Adipose tissue (tissue), 3 donors: ENCODE results near the gene SRRM1. TPM values are rescaled to one million over a fixed set of nuclear protein-coding genes. Genes with fewer than 3 reads are reported as not detected.
"Not testable (repeated sequence)": the region's sequence is repeated elsewhere in the genome, so short reads cannot be mapped to it uniquely, and the experiment has no call there.

Experiments
- H3K27ac ChIP-seq: one replicate; pipeline ENCODE4 v1.5.1; 2013; ENCODE audit warnings: low read depth, low read length
- WGBS, 3 donors: extraction: QIAGEN DNeasy Blood & Tissue Kit; methylation state at CpG; one replicate each; pipeline ENCODE4 v1.1.7; 2013; 5-methylcytosine and 5-hydroxymethylcytosine counted together
- polyA plus RNA-seq, 3 donors: library from polyadenylated mRNA; stranded (reverse); fragments of 200-250 nt; gene quantifications; one replicate each; pipeline ENCODE4 v1.2.3, GENCODE V29; 2013
- donor health status: healthy with polysubstance abuse.
- donor health status: Bipolar disorder and iron deficiency.
- donor health status: healthy.

SRRM1 gene
- polyA plus RNA-seq, 3 donors = 25.3 to 35.1 (median 28.6) TPM

DNA sequence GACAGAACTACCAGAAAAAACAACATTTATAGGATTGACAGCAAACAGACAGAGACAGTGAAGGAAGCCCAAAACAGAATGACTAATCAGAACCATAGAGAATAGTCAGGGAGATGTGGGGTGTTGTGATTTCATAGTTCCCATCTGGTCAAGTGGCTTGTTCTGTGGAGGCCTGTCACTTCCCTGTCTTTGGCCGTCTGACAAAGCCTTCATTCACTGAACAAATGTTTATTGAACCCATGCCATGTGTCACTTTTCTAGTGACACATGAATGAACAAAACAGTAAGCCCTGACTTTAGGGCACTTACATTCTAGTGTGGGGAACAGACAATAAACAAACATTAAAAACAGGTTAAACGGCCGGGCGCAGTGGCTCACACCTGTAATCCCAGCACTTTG is 3.2 kb upstream of the SRRM1 start:
- 43 to 82% (median 73%) methylated on average over 4 of the region's 4 CpGs for WGBS, 3 donors
- no peak overlapping the region for H3K27ac ChIP-seq

DNA sequence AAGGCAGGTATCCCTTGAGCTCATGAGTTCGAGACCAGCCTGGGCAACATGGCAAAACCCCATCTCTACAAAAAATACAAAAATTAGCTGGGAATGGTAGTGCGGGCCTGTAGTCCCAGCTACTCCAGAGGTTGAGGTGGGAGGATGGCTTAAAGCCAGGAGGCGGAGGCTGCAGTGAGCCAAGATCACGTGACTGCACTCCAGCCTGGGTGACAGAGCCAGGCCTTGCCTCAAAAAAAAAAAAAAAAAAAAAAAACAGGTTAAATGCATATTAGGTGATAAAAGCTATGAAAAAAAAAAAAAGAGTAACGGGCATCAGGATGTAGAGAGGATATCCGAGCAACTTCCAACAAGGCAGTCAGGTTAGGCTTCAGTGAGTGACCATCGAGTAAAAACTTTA is 2.8 kb upstream of the SRRM1 start:
- H3K27ac ChIP-seq = no peak overlapping the region
- WGBS, 3 donors = 56 to 75% (median 63%) methylated on average over 7 of the region's 7 CpGs

DNA sequence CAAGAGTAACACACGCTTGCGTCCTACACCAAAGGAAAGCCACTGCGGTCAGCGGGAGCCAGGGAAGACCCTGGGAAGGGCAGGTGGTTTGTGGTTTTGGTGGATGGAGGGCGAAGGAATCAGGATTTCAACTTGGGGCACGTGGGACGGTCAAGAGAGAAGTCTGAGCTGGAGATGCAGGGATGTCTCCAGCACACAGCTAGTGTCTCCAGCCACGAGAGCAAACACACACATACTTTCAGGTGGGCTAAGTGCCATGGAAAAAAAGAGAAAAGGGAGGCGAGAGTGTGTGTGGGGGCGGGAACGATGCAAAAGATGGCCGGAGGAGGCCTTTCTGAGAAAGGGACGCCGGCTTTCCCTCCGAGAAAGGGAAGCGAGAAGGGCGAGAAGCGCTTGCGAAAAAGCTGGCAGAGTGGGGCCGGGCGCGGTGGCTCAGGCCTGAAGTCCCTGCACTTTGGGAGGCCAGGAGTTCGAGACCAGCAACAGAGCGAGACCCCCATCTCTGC is 1.4 kb upstream of the SRRM1 start:
- WGBS, 3 donors = 8 to 29% (median 15%) methylated on average over 24 of the region's 24 CpGs

DNA sequence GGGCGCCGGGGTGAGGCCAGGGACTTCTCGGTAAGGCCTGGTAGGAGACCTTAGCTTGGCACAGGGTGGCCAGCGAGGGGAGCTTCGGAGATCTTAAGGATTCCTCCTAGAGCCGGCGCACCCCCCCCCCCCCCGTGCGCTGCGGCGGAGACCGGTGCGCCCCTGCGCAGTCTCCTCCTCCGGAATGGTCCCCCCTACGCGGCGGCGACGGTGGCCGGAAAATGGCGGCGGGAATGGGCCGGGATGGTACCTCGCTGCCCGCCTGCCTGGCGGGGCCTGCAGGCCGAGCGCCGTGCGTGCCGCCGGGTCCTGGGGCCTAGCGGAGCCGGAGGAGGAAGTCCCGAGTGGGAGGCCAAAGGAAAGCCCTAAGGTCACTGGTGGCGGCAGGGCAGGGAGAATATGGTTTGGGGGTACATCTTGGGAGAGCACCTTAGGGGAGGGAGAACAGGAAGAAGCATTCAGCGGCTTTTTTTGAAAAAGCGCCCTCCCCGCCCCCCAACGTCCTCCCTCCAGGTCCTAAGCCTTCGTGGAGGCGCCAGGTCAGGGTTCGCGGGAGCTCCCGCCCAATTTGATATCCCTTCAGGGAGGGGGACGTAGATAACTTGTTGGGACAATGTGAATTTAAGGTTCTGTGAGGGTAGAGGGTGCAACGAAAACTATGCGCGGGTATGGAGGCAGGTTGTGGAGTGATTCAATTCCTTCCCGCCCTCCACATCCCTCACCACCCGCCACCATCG is 429 bp downstream of the SRRM1 start:
- peak overlapping the region; percentile 43 for H3K27ac ChIP-seq
- 0 to 1% (median 1%) methylated on average over 39 to 51 of the region's 53 CpGs for whole genome bisulfite sequencing, 3 donors

More for the DNA sequence above, 1.4 kb upstream of the SRRM1 start:
- no peak overlapping the region for H3K27ac ChIP-seq

DNA sequence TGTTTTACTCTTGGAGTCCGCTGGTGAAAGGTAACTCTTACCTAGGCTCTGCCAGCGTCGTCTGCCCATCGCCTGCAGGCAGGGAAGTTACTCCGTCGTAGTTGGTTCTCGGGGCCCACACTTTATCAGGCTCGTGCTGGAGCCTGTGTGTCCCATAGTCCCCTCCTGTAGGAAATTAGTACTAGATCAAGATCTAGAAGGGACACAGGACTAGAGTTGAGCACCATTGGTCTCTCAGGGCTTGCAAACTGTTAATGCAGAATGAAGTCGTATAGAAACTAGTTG is 940 bp downstream of the SRRM1 start:
- 0 to 2% (median 1%) methylated on average over 9 of the region's 9 CpGs for WGBS, 3 donors
- H3K27ac ChIP-seq = no peak overlapping the region

DNA sequence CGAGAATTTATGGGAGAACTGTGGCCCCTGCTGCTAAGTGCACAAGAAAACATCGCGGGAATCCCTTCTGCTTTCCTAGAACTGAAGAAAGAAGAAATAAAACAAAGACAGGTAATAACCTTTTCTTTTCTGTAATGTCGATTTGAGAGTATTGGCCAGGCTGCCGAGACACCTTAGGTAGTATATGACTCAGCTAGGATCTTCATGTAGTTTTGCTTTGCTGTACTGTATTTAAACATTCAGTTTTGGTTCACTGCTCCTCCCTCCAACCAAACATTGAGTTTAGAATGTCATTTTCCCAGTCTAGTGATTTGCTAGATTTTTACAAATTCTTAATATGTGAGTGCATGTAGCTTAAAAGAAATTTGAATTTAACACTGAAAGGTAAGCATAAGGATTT is 5.8 kb downstream of the SRRM1 start:
- no peak overlapping the region for H3K27ac ChIP-seq
- 89 to 92% (median 91%) methylated on average over 5 of the region's 5 CpGs for WGBS, 3 donors

DNA sequence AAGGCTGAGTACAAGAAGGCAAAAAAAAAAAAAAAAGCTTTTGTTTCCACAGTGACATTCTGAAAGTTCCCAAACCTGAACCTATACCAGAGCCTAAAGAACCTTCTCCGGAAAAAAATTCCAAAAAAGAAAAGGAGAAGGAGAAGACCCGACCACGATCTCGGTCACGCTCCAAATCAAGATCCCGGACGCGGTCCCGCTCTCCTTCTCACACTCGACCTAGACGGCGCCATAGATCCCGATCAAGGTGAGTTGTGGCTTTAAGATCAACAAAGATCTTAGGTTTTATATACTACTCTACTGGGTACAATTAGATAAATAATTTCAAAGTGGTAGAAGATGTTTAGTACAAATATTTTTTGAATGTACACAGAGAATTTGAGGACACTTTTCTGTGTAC is 9.3 kb downstream of the SRRM1 start:
- no peak overlapping the region for H3K27ac ChIP-seq
- 93 to 95% (median 94%) methylated on average over 13 of the region's 13 CpGs for WGBS, 3 donors

DNA sequence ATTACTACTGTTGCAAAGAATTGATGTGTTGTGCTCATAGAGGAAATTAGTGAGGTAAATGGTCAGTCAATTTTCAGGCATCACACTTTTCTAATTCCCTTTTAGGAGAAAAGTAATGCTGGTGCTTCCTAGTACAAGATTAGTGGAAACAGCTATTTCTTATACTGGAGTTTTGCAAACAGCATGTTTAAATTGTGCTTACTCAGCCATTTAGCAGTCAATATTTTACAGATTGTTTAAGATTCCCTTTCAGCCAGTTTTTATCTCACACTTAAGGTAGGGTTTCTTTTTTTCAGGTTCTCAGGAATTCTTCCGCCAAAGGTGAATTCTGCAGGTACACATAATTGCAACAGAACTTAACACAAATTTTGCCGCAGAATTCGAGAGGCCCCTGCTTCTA is 10.9 kb downstream of the SRRM1 start:
- 95 to 96% (median 96%) methylated on average over 3 of the region's 3 CpGs for WGBS, 3 donors
- no peak overlapping the region for H3K27ac ChIP-seq

DNA sequence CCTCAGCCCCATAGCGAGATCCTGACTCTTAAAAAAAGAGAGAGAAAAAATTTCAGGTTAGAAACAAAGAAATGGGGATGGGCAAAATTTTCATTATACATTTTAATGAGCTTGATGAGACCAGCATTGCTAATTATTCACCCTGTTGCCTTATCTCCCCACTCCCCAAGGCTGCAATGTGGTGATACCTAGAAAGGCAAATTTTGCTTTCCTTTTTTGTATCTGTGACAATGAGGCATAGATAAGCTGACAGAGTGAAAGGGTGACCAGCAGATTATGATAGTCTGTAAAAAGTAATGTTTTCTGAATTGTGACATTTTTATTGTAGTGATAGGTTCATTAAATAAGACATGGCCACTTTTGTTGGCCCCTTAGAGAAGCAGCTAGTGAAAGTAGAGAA is 12.9 kb downstream of the SRRM1 start:
- no peak overlapping the region for H3K27ac ChIP-seq
- WGBS, 3 donors = 89 to 100% (median 94%) methylated on average over 1 of the region's 1 CpG

DNA sequence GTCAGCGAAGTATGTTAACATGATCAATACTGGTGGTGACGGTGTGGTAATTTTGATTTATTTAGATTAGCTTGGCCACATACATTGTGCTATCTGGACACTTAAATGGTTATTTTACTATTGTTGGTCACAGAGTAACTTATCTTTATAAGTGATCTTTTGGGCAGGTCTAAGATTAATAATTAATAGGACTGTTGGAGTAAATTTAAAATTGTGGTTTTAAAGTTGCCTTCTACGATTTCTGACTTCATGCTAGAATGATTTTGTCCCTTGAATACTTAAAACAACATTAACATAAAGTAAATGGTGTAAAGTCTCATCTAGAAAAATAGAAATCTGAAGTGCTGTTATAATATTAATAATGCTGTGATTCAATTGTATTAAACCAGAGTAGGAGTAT is 14.7 kb downstream of the SRRM1 start:
- H3K27ac ChIP-seq = no peak overlapping the region
- WGBS, 3 donors = 62 to 96% (median 88%) methylated on average over 3 of the region's 3 CpGs

DNA sequence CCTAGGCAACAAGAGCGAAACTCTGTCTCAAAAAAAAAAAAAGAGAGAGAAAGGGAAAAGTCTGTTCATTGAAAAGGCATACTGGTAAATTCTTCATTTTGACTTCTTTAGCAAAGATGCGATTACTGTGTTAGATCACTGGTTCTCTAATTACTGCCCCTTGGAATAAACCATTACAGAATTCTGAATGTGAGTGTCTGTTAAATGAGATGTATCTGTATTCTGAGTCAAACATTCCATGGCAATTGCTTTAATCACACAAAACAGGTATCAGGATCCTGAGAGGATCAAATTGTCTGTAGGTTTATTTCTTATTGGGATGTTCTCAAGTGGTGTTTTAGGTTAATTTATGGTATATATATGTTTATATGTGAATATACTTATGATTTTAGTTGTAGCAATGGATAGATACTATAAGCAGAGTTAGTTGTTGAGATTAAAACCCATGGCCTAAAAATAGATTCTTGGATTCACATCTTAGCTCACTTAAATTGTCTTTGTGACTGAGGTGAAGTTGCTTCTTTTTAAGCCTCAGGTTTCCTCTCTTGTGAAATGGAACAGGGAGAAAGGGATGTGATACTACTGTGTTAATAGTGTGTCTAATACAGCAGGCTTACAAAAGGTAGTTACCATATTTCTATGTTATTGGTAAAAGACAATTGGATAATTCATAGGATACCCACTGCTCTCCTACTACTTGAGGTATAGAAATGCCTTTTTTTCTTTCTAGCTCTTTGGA is 16.2 kb downstream of the SRRM1 start:
- no peak overlapping the region for H3K27ac ChIP-seq
- WGBS, 3 donors = 95 to 100% (median 99%) methylated on average over 2 of the region's 2 CpGs

DNA sequence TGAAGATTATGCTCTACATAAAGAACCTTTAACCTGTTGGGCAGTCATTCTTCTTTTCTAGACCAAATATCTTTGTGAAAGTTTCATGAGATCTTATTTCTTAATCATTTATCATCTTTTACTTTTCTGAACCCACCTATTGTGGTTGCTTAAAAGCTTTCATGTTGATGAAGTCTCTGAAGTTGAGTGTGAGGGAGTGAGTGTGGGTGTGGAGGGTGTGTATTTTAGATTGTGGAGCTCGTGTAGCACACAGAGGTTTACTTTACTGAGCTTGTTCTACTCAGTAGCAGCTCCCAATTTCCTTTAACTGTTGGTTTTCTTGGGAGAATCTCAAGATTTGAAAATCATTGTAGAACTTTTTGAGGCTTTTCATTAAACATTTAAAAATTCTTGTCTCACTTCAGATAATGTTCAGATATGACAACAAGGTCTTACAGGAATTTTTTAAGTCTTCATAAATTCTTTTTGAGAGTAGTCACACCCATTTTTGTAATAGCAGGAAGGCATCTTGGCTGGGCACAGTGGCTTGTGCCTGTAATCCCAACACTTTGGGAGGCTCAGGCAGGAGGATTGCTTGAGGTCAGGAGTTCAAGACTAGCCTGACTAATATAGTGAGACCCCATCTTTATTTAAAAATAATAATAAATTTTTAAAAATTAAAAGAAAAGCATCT is 17.0 kb downstream of the SRRM1 start:
- 36 to 47% (median 37%) methylated on average over 1 of the region's 1 CpG for WGBS, 3 donors

DNA sequence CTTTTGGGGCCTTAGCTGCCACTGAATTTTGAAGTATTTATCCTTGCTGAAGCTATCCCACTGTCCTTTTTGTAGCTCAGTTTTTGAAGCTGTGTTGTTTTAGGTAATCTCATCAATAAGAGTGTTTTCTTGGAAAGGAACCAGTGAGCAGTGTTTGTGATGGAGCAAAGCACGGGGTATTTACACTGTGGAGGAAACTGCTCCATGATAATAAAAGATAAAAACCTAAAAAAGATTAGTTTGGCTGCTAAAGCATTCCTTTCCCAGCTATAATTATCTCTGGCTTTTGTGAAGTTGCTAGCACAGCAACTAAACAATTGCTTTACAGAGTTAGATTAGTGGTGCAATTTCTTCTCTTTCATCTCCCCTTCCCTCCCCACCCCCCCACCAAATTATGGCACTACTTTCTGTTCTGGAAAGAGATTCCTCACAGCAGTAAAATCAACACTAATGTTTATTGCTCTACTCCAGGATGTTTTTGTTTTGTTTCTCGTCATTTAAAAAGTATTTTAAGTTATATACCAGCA is 21.5 kb downstream of the SRRM1 start:
- 72 to 83% (median 75%) methylated on average over 2 of the region's 2 CpGs for WGBS, 3 donors

More for the DNA sequence above, 17.0 kb downstream of the SRRM1 start:
- H3K27ac ChIP-seq = no peak overlapping the region

DNA sequence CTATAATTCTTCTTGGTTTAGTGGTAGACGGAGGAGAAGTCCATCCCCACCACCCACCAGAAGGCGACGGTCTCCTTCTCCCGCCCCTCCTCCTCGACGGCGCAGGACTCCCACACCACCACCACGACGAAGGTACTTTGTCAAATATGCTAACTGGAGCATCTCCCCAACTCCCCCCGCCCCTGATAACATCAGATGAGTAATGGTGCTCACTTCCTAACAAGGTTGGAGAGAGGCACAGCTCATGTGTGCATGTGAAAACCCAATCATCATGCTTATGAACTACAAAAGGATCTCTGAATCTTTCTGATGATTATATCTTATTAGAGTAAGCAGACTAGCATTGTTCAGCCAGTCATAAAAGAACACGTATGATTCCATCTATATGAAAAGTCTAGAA is 23.7 kb downstream of the SRRM1 start:
- WGBS, 3 donors = 81 to 91% (median 85%) methylated on average over 11 of the region's 11 CpGs
- no peak overlapping the region for H3K27ac ChIP-seq

More for the DNA sequence above, 21.5 kb downstream of the SRRM1 start:
- no peak overlapping the region for H3K27ac ChIP-seq

DNA sequence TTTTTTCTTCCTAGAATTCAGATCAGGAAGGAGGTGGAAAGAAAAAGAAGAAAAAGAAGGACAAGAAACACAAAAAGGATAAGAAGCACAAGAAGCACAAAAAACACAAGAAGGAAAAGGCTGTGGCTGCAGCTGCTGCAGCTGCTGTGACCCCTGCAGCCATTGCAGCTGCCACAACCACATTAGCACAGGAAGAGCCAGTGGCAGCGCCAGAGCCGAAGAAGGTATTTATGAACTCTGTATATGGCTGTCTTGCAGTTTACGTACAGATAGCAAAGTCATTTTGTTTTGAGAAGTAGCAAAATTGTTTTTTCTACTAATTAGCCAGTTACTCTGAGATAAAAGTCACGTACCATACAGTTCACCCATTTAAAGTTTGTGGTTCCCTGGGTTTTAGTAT is 28.3 kb downstream of the SRRM1 start:
- H3K27ac ChIP-seq = not testable (repeated sequence)
- WGBS, 3 donors = 89 to 95% (median 92%) methylated on average over 4 of the region's 4 CpGs

DNA sequence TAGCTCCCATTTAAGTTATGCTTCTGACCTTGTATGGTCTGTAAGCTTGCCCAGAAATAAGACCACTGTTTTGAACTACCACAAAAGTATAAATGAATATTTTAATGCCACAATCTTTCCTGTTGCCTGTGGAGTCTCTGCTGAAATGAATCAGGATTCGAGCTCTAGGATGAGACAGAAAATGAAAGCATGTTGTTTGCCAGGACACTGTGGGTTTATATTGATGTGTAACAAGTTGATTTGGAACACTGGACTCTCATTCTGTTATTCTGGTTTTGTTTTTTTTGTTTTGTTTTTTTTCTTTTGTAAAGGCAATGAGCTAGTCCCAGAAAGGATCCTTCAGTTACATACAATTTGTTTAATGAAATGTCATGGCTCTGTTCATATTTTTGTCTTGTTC is 29.6 kb downstream of the SRRM1 start:
- H3K27ac ChIP-seq = not testable (repeated sequence)
- WGBS, 3 donors = 48 to 81% (median 61%) methylated on average over 1 of the region's 1 CpG

DNA sequence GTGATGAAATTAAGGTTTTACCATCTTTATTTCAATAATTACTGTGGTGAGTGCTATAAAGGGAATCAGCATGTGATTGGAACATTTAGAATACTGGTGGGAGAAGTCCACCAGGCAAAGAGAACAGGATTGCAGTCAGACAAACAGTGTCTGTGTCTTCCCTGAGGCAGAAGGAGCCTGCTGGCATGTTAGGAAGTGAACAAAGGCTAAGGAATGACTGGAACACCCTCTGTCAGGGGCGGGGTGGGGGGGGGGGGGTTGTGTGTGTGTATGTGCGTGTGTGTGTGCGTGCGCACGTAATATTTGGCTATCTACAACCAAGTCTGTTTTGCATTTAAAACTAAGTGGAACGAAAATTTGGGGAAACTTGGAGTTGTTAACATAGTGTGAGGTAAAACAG is 30.2 kb downstream of the SRRM1 start:
- 95 to 97% (median 96%) methylated on average over 6 of the region's 6 CpGs for WGBS, 3 donors
- H3K27ac ChIP-seq = no peak overlapping the region

DNA sequence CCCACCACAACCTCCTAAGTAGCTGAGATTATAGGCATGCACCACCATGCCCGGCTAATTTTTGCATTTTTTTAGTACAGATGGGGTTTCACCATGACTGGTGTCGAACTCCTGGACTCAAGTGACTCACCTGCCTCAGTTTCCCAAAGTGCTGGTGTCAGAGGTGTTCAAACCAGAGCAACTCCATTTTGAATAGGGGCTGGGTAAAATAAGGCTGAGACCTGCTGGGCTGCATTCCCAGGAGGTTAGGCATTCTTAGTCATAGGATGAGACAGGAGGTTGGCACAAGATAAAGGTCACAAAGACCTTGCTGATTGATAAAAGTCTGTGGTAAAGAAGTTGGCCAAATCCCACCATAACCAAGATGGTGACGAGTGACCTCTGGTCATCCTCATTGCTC is 35.3 kb downstream of the SRRM1 start:
- WGBS, 3 donors = 95 to 97% (median 96%) methylated on average over 3 of the region's 3 CpGs
- H3K27ac ChIP-seq = not testable (repeated sequence)

DNA sequence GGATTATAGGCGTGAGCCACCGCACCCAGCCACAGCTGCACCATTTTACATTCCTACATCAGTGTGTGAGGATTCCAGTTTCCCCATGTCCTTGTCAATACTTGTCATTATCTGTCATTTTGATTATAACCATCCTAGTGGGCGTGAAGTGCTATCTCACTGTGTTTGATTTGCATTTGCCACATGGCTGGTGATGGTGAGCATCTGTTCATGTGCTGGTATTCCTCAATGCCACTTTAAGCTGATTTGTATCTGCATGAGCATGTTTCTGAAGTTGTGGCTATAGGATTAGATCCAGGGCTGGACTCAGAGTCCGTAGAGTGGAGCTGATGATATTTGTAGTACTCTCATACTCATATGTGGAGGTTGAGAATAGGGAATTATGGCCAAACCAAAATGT is 36.6 kb downstream of the SRRM1 start:
- no peak overlapping the region for H3K27ac ChIP-seq
- whole genome bisulfite sequencing, 3 donors = 94 to 95% (median 95%) methylated on average over 4 of the region's 4 CpGs
